Natural killer cell (primary cell): ENCODE data around the gene ARL6IP4. TPM values are rescaled to one million over a fixed set of nuclear protein-coding genes. Genes with fewer than 3 reads are reported as not detected.
A peak's percentile ranks its signal among the peaks of the same experiment; 100 is the strongest.

Experiments used
- ATAC-seq, 3 donors: fragments of 150-1000 bp in 2 of 3; fragments of 200-7000 bp in 1 of 3; cut with Tn5 transposase; 1 replicate in 1 of 3; 2 replicates in 2 of 3; pipeline ENCODE4 v1.10.0; 2021; ENCODE audit warnings: mild to moderate bottlenecking in 2 of 3, moderate library complexity in 2 of 3
- DNase-seq, 2 donors: peaks; one replicate each; pipeline versions ENCODE4 v3.0.0 to v3.0.0-alpha.2; 2013 to 2021; ENCODE audit warnings: mixed read lengths in 1 of 2
- H3K27ac ChIP-seq: one replicate; pipeline ENCODE4 v1.5.1; 2013; ENCODE audit warnings: mild to moderate bottlenecking, low read length
- H3K27me3 ChIP-seq: one replicate; pipeline ENCODE4 v1.6.1; 2013; ENCODE audit warnings: low read length; ENCODE audit not compliant: control insufficient read depth, insufficient read depth
- H3K36me3 ChIP-seq: one replicate; pipeline ENCODE4 v1.6.1; 2013; ENCODE audit warnings: low read length; ENCODE audit not compliant: control insufficient read depth, insufficient read depth
- H3K4me1 ChIP-seq: one replicate; pipeline ENCODE4 v1.6.1; 2013; ENCODE audit warnings: low read length; ENCODE audit not compliant: control insufficient read depth, insufficient read depth
- H3K4me3 ChIP-seq: one replicate; pipeline ENCODE4 v1.5.1; 2013; ENCODE audit warnings: low read length
- H3K9me3 ChIP-seq: one replicate; pipeline ENCODE4 v1.6.1; 2013; ENCODE audit warnings: low read length; ENCODE audit not compliant: control insufficient read depth, insufficient read depth
- H3K27ac Mint-ChIP-seq, 2 donors: one replicate each; pipeline ENCODE4 v1.8.0; 2022; ENCODE audit warnings: mild to moderate bottlenecking in 2 of 2, mixed read lengths in 2 of 2, moderate library complexity in 1 of 2
- H3K27me3 Mint-ChIP-seq, 2 donors: one replicate each; pipeline ENCODE4 v1.8.0; 2022; ENCODE audit warnings: low read depth in 2 of 2, mixed read lengths in 2 of 2
- H3K36me3 Mint-ChIP-seq: one replicate; pipeline ENCODE4 v1.8.0; 2022; ENCODE audit warnings: mixed read lengths
- H3K4me1 Mint-ChIP-seq, 2 donors: one replicate each; pipeline ENCODE4 v1.8.0; 2022; ENCODE audit warnings: mixed read lengths in 2 of 2
- H3K4me3 Mint-ChIP-seq: one replicate; pipeline ENCODE4 v1.8.0; 2022; ENCODE audit warnings: mild to moderate bottlenecking, moderate library complexity, mixed read lengths
- H3K9me3 Mint-ChIP-seq, 2 donors: one replicate each; pipeline ENCODE4 v1.8.0; 2022; ENCODE audit warnings: mixed read lengths in 2 of 2
- WGBS: methylation state at CpG from one replicate; pipeline ENCODE4 v1.1.7; 2013; ENCODE audit warnings: missing lambda C conversion rate; ENCODE audit not compliant: insufficient coverage; 5-methylcytosine and 5-hydroxymethylcytosine counted together
- intact Hi-C: fragments of 100-400 bp; cut with micrococcal nuclease; formaldehyde crosslinking; loops from one replicate; pipeline ENCODE4 v1.14.2; 2022
- total RNA-seq, 4 donors: library from RNA; stranded (reverse); fragments of 120-200 nt in 1 of 4; gene quantifications; one replicate each; pipeline versions ENCODE4 v1.2.3 to v1.2.4, GENCODE V29; 2013 to 2022
- TF ChIP-seq, protein P1 (sequence below): fragments of 200-600 bp; IDR thresholded peaks from one replicate; pipeline ENCODE4 v1.8.0; 2022; ENCODE audit warnings: antibody characterized with exemption

Gene ARL6IP4
- total RNA-seq, 3 donors from 2014 or later (not counting 1 experiment from before 2014, with no cell fraction given) = 97.2 to 136 (median 116) TPM

DNA sequence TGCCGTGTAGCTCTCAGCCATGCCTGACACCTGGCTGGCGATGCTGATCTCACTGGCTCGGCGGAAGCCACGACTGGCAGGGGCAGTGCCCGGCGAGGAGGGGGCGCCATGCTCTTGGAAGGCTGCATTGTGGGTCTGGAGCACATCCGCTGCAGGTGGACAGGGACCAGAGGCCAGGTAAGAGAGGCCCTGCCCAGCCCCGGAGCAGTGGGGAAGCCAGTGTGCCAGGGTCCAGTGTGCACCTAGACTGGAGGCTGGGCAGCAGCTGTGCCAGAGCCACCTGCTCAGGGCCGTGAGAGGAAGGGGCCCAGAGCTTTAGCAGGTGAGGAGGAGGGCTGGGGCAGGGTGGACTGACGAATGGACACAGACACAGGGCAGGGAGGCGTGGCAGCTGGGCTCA, 10.1 kb downstream of the ARL6IP4 start:
- WGBS = 92% methylated on average over 13 of the region's 13 CpGs
- no peaks in the 10 kb centered on the region for H3K4me1 Mint-ChIP-seq

DNA sequence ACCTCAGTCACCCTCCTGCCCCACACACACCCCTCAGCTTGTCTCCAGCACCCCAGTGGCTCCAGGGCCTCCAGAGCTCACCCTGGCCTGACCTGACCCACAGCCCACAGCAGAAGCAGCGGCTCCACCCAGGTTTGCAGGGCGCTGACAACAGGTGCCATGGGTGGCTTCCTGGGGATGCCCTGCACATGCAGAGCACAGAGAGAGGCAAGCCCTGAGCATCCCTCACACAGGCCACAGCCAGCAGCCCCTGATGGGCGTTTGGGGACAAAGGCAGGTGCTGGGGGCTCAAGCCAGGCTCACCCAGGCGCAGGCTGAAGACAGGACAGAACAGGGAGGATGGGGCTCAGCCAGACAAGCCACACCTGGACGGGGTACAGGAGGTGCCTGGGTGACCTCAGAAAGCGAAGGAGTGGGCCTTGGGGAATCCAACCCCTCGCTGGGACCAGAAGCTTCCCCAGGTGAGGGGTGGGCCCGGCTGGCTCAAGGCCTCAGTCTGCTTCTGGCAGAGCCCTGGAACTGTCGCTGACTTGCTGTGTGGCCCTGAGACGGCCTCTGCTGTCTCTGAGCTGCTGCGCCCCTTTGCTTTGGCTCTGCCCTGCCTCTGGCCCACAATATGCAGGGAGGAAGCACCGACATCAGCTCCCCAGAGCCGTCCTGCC, 10.6 kb downstream of the ARL6IP4 start:
- TF ChIP-seq, protein P1, sequence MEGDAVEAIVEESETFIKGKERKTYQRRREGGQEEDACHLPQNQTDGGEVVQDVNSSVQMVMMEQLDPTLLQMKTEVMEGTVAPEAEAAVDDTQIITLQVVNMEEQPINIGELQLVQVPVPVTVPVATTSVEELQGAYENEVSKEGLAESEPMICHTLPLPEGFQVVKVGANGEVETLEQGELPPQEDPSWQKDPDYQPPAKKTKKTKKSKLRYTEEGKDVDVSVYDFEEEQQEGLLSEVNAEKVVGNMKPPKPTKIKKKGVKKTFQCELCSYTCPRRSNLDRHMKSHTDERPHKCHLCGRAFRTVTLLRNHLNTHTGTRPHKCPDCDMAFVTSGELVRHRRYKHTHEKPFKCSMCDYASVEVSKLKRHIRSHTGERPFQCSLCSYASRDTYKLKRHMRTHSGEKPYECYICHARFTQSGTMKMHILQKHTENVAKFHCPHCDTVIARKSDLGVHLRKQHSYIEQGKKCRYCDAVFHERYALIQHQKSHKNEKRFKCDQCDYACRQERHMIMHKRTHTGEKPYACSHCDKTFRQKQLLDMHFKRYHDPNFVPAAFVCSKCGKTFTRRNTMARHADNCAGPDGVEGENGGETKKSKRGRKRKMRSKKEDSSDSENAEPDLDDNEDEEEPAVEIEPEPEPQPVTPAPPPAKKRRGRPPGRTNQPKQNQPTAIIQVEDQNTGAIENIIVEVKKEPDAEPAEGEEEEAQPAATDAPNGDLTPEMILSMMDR = no peak
- ATAC-seq (no peak), DNase-seq (no peak)
- no peaks in the 10 kb centered on the region for H3K9me3 ChIP-seq
- WGBS = 89% methylated on average over 13 of the region's 13 CpGs
- no peak overlapping the region for H3K27ac Mint-ChIP-seq
- no peaks in the 10 kb centered on the region for H3K36me3 Mint-ChIP-seq
- H3K4me1 ChIP-seq = no peaks in the 10 kb centered on the region
- H3K9me3 Mint-ChIP-seq = no peaks in the 10 kb centered on the region
- no peaks in the 10 kb centered on the region for H3K4me1 Mint-ChIP-seq
- no peaks in the 10 kb centered on the region for H3K27me3 ChIP-seq
- intact Hi-C loops = no loop called here
- peaks cover 33% of the 10 kb centered on the region for H3K36me3 ChIP-seq
- H3K27ac ChIP-seq = no peak overlapping the region
- no peak overlapping the region for H3K4me3 ChIP-seq
- no peak overlapping the region for H3K4me3 Mint-ChIP-seq
- H3K27me3 Mint-ChIP-seq = no peaks in the 10 kb centered on the region

More for the DNA sequence above, 10.1 kb downstream of the ARL6IP4 start:
- no peak overlapping the region for H3K27ac ChIP-seq
- ATAC-seq (no peak), DNase-seq (no peak)
- intact Hi-C loops = no loop called here
- H3K9me3 ChIP-seq = no peaks in the 10 kb centered on the region
- Mint-ChIP-seq H3K27ac (no peak overlapping the region), H3K9me3 (no peaks in the 10 kb centered on the region), H3K36me3 (no peaks in the 10 kb centered on the region), H3K4me3 (no peak overlapping the region), H3K27me3 (no peaks in the 10 kb centered on the region)
- H3K4me1 ChIP-seq = no peaks in the 10 kb centered on the region
- no peaks in the 10 kb centered on the region for H3K27me3 ChIP-seq
- TF ChIP-seq, protein P1 = no peak
- H3K36me3 ChIP-seq = peaks cover 33% of the 10 kb centered on the region
- H3K4me3 ChIP-seq = no peak overlapping the region

DNA sequence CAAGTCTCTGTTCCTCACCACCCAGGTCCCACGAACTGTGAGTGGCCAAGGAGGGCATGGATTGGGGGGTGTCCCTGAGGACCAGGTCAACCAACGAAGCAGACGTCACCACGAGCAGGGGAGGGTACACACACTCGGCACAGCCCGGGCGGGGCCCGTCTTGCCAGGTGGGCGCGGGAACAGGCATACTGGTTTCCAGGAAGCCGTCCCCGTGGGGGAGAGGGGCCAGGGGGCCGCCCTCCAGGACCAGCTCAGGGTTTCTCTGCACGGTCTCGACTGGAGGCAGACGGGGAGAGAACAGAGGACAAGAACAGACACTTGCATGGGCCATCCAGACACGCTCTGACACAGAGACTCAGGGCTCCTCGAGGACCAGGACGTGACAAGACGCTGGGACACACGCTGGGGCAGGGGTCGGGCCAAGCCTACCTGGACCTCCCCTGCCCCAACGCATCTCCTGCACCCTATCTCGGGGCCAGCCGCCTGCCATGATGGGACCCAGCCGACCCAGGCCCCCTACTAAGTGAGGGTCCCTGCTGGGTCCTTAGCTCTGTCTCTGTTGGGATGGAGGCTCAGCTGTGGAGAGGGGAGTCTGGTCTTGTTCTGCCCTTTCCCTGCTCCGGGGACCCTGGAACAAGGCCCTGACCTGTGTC, 11.3 kb downstream of the ARL6IP4 start:
- Mint-ChIP-seq H3K27me3 (no peaks in the 10 kb centered on the region), H3K36me3 (no peaks in the 10 kb centered on the region), H3K27ac (peak overlapping the region in 1 of 2 donors; percentile 40), H3K4me1 (no peaks in the 10 kb centered on the region), H3K9me3 (no peaks in the 10 kb centered on the region), H3K4me3 (no peak overlapping the region)
- TF ChIP-seq, protein P1 = no peak
- Histone ChIP-seq H3K9me3 (no peaks in the 10 kb centered on the region), H3K27ac (no peak overlapping the region), H3K36me3 (peaks cover 28% of the 10 kb centered on the region), H3K4me1 (no peaks in the 10 kb centered on the region), H3K27me3 (no peaks in the 10 kb centered on the region), H3K4me3 (no peak overlapping the region)
- intact Hi-C loops = no loop called here
- WGBS = 87% methylated on average over 27 of the region's 27 CpGs
- no peak for DNase-seq
- ATAC-seq = no peak
